Body of pancreas (tissue), 4 donors: ENCODE results near the gene GTPBP1. TPM values are rescaled to one million over a fixed set of nuclear protein-coding genes. Genes with fewer than 3 reads are reported as not detected.

Source experiments
- ATAC-seq: fragments of 150-250 bp; one replicate; pipeline ENCODE4 v1.9.1; 2016
- DNase-seq, 4 donors: peaks; one replicate each; pipeline ENCODE4 v3.0.0-alpha.2; 2019
- H3K27ac ChIP-seq, 4 donors: fragments of 200-600 bp; sonication (generic); 1 replicate in 3 of 4; 2 replicates in 1 of 4; pipeline versions ENCODE4 v1.5.1 to v1.6.1; 2016 to 2019; ENCODE audit warnings: mild to moderate bottlenecking in 1 of 4, mixed read lengths in 1 of 4, moderate library complexity in 1 of 4
- H3K27me3 ChIP-seq, 2 donors: fragments of 200-600 bp; sonication (generic); one replicate each; pipeline ENCODE4 v1.6.0; 2016; ENCODE audit warnings: mild to moderate bottlenecking in 1 of 2
- H3K36me3 ChIP-seq, 2 donors: fragments of 200-600 bp; sonication (generic); replicated peaks in 1 of 2; 2 replicates each; pipeline ENCODE4 v1.5.1; 2016; ENCODE audit warnings: low read depth in 2 of 2; ENCODE audit not compliant: insufficient read depth in 1 of 2
- H3K4me1 ChIP-seq: fragments of 200-600 bp; sonication (generic); one replicate; pipeline ENCODE4 v1.6.0; 2016
- H3K4me3 ChIP-seq, 2 donors: fragments of 200-600 bp; sonication (generic); 1 replicate in 1 of 2; 2 replicates in 1 of 2; pipeline ENCODE4 v1.5.1; 2016 to 2019
- H3K9me3 ChIP-seq, 3 donors: fragments of 200-600 bp; sonication (generic); 1 replicate in 2 of 3; 2 replicates in 1 of 3; pipeline ENCODE4 v1.5.1; 2016
- POLR2A ChIP-seq, 3 donors: fragments of 450-650 bp; IDR thresholded peaks; one replicate each; pipeline ENCODE4 v1.6.1; 2016; ENCODE audit warnings: antibody characterized with exemption in 3 of 3, mild to moderate bottlenecking in 2 of 3
- WGBS, 2 donors: methylation state at CpG; one replicate each; pipeline ENCODE4 v1.1.5; 2017; 5-methylcytosine and 5-hydroxymethylcytosine counted together
- intact Hi-C: fragments of 100-400 bp; cut with DNase I; formaldehyde crosslinking; loops from one replicate; pipeline ENCODE4 v1.15.1; 2023
- total RNA-seq, 2 donors: library from RNA; depleted of rRNA; stranded (reverse); fragments of >200 nt; gene quantifications; one replicate each; pipeline ENCODE4 v1.1.0, GENCODE V29; 2016
- TF ChIP-seq, protein P1 (sequence below), 7 experiments: fragments of 450-650 bp in 4 of 7; fragments of 200-600 bp in 3 of 7; sonication (generic) in 3 of 7; IDR thresholded peaks; one replicate each; pipeline ENCODE4 v1.5.1; 2016 to 2019; ENCODE audit warnings: antibody characterized with exemption in 7 of 7

GTPBP1 gene
- total RNA-seq, 2 donors from 2014 or later, result 34.0 to 53.4 TPM

DNA sequence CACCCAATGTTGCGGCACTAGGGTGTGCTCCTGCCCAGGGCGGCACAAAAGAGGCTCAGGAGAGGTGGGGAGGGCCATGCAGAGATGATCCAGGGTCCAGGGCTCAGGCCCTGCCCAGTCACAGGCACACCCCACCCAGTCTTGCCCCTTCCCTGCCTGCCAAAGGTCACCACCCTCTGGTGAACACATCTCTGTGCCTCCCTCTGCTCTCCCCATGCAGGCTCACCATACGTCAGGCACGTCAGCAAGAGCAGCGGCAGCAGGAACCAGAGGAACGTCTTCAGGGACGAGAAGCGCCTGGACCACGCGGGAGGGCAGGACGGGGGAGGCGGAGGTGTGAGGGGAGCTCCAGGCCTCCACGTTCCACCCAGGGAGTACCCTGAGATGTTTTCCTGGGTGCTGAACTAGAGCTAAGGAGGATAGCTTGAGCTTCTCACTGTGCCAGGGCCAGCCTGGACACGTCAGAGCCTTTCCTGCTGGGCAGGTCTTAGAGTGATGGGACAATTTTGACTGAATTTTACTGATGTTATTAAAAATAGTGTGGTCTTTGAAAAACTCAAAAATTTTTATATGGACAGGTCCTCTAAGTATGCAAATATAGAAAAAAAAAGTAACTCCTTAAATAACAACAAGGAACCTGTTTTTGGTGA is 42.9 kb downstream of the GTPBP1 start:
- WGBS, 2 donors, result 80 to 83% methylated on average over 12 to 14 of the region's 14 CpGs
- TF ChIP-seq POLR2A (IDR thresholded peaks at IDR 0.05), result no peak
- TF ChIP-seq, protein P1, sequence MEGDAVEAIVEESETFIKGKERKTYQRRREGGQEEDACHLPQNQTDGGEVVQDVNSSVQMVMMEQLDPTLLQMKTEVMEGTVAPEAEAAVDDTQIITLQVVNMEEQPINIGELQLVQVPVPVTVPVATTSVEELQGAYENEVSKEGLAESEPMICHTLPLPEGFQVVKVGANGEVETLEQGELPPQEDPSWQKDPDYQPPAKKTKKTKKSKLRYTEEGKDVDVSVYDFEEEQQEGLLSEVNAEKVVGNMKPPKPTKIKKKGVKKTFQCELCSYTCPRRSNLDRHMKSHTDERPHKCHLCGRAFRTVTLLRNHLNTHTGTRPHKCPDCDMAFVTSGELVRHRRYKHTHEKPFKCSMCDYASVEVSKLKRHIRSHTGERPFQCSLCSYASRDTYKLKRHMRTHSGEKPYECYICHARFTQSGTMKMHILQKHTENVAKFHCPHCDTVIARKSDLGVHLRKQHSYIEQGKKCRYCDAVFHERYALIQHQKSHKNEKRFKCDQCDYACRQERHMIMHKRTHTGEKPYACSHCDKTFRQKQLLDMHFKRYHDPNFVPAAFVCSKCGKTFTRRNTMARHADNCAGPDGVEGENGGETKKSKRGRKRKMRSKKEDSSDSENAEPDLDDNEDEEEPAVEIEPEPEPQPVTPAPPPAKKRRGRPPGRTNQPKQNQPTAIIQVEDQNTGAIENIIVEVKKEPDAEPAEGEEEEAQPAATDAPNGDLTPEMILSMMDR (IDR thresholded peaks at IDR 0.05), result no peak
- Histone ChIP-seq H3K27ac (no peak overlapping the region), H3K4me1 (peaks cover 28% of the 10 kb centered on the region), H3K27me3 (no peaks in the 10 kb centered on the region), H3K36me3 (peaks cover 21 to 66% of the 10 kb centered on the region in 2 donors), H3K9me3 (no peaks in the 10 kb centered on the region), H3K4me3 (no peak overlapping the region)
- DNase-seq (no peak), ATAC-seq (no peak)
- intact Hi-C loops, result no loop called here

DNA sequence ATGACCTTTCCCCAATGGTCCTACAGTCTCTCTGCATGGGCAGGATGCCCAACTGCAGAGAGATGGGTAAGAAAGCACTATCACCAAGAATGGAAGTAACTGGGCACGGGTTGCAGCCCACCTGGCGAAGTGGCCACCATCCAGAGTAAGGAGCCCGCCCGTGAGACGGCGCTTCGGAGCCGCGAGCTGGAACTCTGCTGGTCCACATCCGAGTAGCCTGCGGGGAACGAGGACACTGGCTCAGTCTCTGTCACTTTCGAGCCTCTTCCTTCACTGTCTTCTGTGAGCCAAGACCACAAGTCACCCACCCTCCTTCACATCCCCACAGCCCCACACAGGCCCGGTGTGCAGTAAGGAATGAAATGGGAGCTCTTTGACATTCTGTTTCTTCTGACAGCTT is 44.4 kb downstream of the GTPBP1 start:
- no peak for TF ChIP-seq POLR2A (IDR thresholded peaks at IDR 0.05)
- TF ChIP-seq, protein P1 (IDR thresholded peaks at IDR 0.05), result no peak
- Histone ChIP-seq H3K4me1 (peaks cover 39% of the 10 kb centered on the region), H3K27ac (no peak overlapping the region), H3K36me3 (peaks cover 21 to 57% of the 10 kb centered on the region in 2 donors), H3K4me3 (no peak overlapping the region), H3K9me3 (no peaks in the 10 kb centered on the region), H3K27me3 (no peaks in the 10 kb centered on the region)
- no peak for ATAC-seq
- DNase-seq, result no peak
- intact Hi-C loops, result no loop called here
- 94 to 95% methylated on average over 14 of the region's 14 CpGs for WGBS, 2 donors

DNA sequence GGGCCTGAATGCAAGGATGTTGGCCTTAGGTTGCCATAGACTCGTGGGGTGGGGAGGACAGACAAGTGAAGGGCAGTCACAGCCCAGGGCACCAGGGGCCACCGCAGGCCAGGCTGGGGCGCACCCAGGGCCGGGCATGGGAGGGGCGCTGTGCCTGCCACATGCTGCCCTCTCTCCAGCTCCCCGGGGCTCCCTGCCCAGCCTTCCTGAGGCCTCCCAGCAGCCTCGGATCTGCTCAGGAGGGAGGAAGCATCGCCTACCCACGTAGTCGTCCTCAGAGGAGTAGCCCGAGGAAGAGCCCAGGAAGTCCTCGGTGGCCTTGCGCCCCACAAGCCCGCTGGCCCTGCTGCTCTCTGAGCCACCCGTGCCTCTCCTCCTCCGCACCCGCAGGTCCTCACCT is 44.9 kb downstream of the GTPBP1 start:
- intact Hi-C loops, result no loop called here
- peaks cover 21 to 53% of the 10 kb centered on the region in 2 donors for H3K36me3 ChIP-seq
- TF ChIP-seq POLR2A (IDR thresholded peaks at IDR 0.05), result no peak
- TF ChIP-seq, protein P1 (IDR thresholded peaks at IDR 0.05), result no peak
- no peak for DNase-seq
- peaks cover 39% of the 10 kb centered on the region for H3K4me1 ChIP-seq
- H3K27me3 ChIP-seq, result no peaks in the 10 kb centered on the region
- H3K4me3 ChIP-seq, result no peak overlapping the region
- 90 to 93% methylated on average over 5 to 17 of the region's 17 CpGs for WGBS, 2 donors
- H3K27ac ChIP-seq, result no peak overlapping the region
- H3K9me3 ChIP-seq, result no peaks in the 10 kb centered on the region
- ATAC-seq, result no peak

DNA sequence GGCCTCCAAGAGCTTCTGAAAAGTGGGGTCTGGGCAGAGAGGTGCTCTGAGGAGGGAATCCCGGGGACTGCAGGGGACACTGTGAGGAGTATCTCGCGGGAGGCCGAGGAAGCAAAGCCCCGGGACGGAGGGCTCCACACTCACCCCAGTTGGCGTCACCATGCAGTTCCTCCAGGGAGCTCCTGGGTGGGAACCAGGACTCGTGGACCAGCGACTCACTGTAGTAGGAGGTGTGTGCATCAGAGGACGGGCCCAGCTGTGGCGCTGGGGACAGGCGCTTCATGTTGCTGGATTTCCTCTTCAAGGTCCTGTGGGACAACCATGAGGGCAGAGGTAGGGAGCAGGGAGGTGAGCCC is 45.3 kb downstream of the GTPBP1 start:
- 86 to 94% methylated on average over 9 to 12 of the region's 12 CpGs for WGBS, 2 donors
- no peak overlapping the region for H3K27ac ChIP-seq
- DNase-seq (no peak), ATAC-seq (no peak)
- intact Hi-C loops, result no loop called here
- H3K9me3 ChIP-seq, result no peaks in the 10 kb centered on the region
- no peak overlapping the region for H3K4me3 ChIP-seq
- no peak for TF ChIP-seq POLR2A (IDR thresholded peaks at IDR 0.05)
- TF ChIP-seq, protein P1 (IDR thresholded peaks at IDR 0.05), result no peak
- H3K36me3 ChIP-seq, result peaks cover 21 to 51% of the 10 kb centered on the region in 2 donors
- peaks cover 39% of the 10 kb centered on the region for H3K4me1 ChIP-seq
- no peaks in the 10 kb centered on the region for H3K27me3 ChIP-seq
